HepG2 (cell line): ENCODE measurements around the gene TRMU. TPM values are rescaled to one million over a fixed set of nuclear protein-coding genes. Genes with fewer than 3 reads are reported as not detected.

ENCODE experiments used
- ARID4A ChIP-seq: sonication (generic); formaldehyde crosslinking; IDR thresholded peaks from 2 replicates; pipeline ENCODE4 v1.5.0; 2020; ENCODE audit warnings: mild to moderate bottlenecking, missing genetic modification reagents, borderline replicate concordance
- SPEN ChIP-seq: sonication (generic); formaldehyde crosslinking; IDR thresholded peaks from 2 replicates; pipeline ENCODE4 v1.5.1; 2020; ENCODE audit warnings: low read depth, mild to moderate bottlenecking, missing genetic modification reagents
- TEAD2 ChIP-seq: sonication (generic); formaldehyde crosslinking; IDR thresholded peaks from 2 replicates; pipeline ENCODE4 v1.9.0; 2021; ENCODE audit warnings: missing genetic modification reagents
- TERF1 ChIP-seq: sonication (generic); formaldehyde crosslinking; IDR thresholded peaks from 2 replicates; pipeline ENCODE4 v1.8.0; 2022; ENCODE audit warnings: mild to moderate bottlenecking, missing genetic modification reagents, moderate library complexity
- TRAFD1 ChIP-seq: sonication (generic); formaldehyde crosslinking; IDR thresholded peaks from 2 replicates; pipeline ENCODE4 v1.5.1; 2020; ENCODE audit warnings: missing genetic modification reagents, mild to moderate bottlenecking, borderline replicate concordance
- ZNF501 ChIP-seq: sonication (generic); formaldehyde crosslinking; IDR thresholded peaks from 2 replicates; pipeline ENCODE4 v1.5.1; 2020; ENCODE audit warnings: mild to moderate bottlenecking, moderate library complexity, missing genetic modification reagents
- ZNF609 ChIP-seq: sonication (generic); formaldehyde crosslinking; IDR thresholded peaks from 2 replicates; pipeline ENCODE4 v1.4.0; 2020; ENCODE audit warnings: mild to moderate bottlenecking, missing genetic modification reagents, borderline replicate concordance
- ZNF761 ChIP-seq: sonication (generic); formaldehyde crosslinking; conservative IDR thresholded peaks from 2 replicates; pipeline ENCODE4 v1.4.0; 2020; ENCODE audit warnings: mild to moderate bottlenecking, missing genetic modification reagents
- polyA plus RNA-seq, 8 experiments: library from polyadenylated mRNA; depleted of rRNA in 3 of 8; stranded (reverse) in 7 of 8; unstranded in 1 of 8; fragments of >200 nt; fragmentation: Illumina TruSeq in 4 of 8; extraction: Trizol in 4 of 8; gene quantifications; 2 replicates each; pipeline versions ENCODE4 v1.2.1 to v1.2.3, GENCODE V29; 2011 to 2016; ENCODE audit warnings: low read depth in 4 of 8, missing spikeins in 1 of 8, mixed read lengths in 1 of 8; ENCODE audit not compliant: insufficient read depth in 1 of 8
- total RNA-seq, 5 experiments: library from RNA; depleted of rRNA; stranded (reverse); fragments of >200 nt; fragmentation: Illumina TruSeq; extraction: Trizol; gene quantifications; 2 replicates each; pipeline ENCODE4 v1.2.3, GENCODE V29; 2016; ENCODE audit warnings: low read depth in 1 of 5

TRMU gene
- total and polyA plus RNA-seq, 2 of the 13 experiments (the other 11 are each of a cell fraction or from before 2014, with no cell fraction given) = 31.0 to 50.2 TPM

GRCh38 chr22:46377525-46378425 is 42.3 kb downstream of the TRMU start (continued):
- TF ChIP-seq ZNF609 (CRISPR knock-in tag) (peak; percentile 87; the same call in 1 of the 2 replicates), SPEN (CRISPR knock-in tag) (no peak; the same call in 1 of the 2 replicates), ZNF761 (CRISPR knock-in tag) (peak; percentile 70; the same call in 1 of the 2 replicates), TRAFD1 (CRISPR knock-in tag) (no peak), ARID4A (CRISPR knock-in tag) (peak; percentile 84), TERF1 (CRISPR knock-in tag) (no peak), ZNF501 (CRISPR knock-in tag) (peak; percentile 93), TEAD2 (CRISPR knock-in tag) (no peak)
